Neural progenitor cell (in vitro differentiated cells): ENCODE results near the gene PACS1. TPM values are rescaled to one million over a fixed set of nuclear protein-coding genes. Genes with fewer than 3 reads are reported as not detected.

ENCODE experiments used
- DNase-seq: peaks from one replicate; pipeline ENCODE4 v3.0.0-alpha.2; 2016; ENCODE audit warnings: low spot score
- H2AFZ ChIP-seq: fragments of 200-600 bp; sonication (generic); replicated peaks from 2 replicates; pipeline ENCODE4 v1.6.1; 2016; ENCODE audit warnings: antibody characterized with exemption
- H3F3A ChIP-seq: fragments of 200-600 bp; sonication (generic); 2 replicates; pipeline ENCODE4 v1.6.1; 2016; ENCODE audit warnings: antibody characterized with exemption, low read depth
- H3K27ac ChIP-seq: fragments of 200-600 bp; sonication (generic); 2 replicates; pipeline ENCODE4 v1.5.1; 2016; ENCODE audit warnings: mild to moderate bottlenecking
- H3K27me3 ChIP-seq: fragments of 200-600 bp; sonication (generic); 2 replicates; pipeline ENCODE4 v1.6.1; 2016; ENCODE audit warnings: mild to moderate bottlenecking, moderate library complexity
- H3K36me3 ChIP-seq: fragments of 200-600 bp; sonication (generic); 2 replicates; pipeline ENCODE4 v1.5.1; 2016
- H3K4me1 ChIP-seq: fragments of 200-600 bp; sonication (generic); 2 replicates; pipeline ENCODE4 v1.6.1; 2016; ENCODE audit warnings: mixed run types
- H3K4me2 ChIP-seq: fragments of 200-600 bp; sonication (generic); 2 replicates; pipeline ENCODE4 v1.6.1; 2016
- H3K4me3 ChIP-seq: fragments of 200-600 bp; sonication (generic); 2 replicates; pipeline ENCODE4 v1.5.1; 2016
- H3K79me2 ChIP-seq: fragments of 200-600 bp; sonication (generic); 2 replicates; pipeline ENCODE4 v1.6.1; 2016; ENCODE audit warnings: low read depth
- H3K9ac ChIP-seq: fragments of 200-600 bp; sonication (generic); 2 replicates; pipeline ENCODE4 v1.6.1; 2016
- H3K9me3 ChIP-seq: fragments of 200-600 bp; sonication (generic); 2 replicates; pipeline ENCODE4 v1.5.1; 2016; ENCODE audit warnings: low read depth
- H4K20me1 ChIP-seq: fragments of 200-600 bp; sonication (generic); 2 replicates; pipeline ENCODE4 v1.6.1; 2016; ENCODE audit warnings: low read depth
- H3K27ac Mint-ChIP-seq: 3 replicates; pipeline ENCODE4 v1.8.0; 2021; ENCODE audit warnings: mixed read lengths
- H3K27me3 Mint-ChIP-seq: 2 replicates; pipeline ENCODE4 v1.8.0; 2022; ENCODE audit warnings: low read depth, mild to moderate bottlenecking, inconsistent platforms, moderate library complexity, mixed read lengths; ENCODE audit not compliant: insufficient read depth
- H3K36me3 Mint-ChIP-seq: 3 replicates; pipeline ENCODE4 v1.8.0; 2021; ENCODE audit warnings: mixed read lengths
- H3K4me1 Mint-ChIP-seq: 3 replicates; pipeline ENCODE4 v1.8.0; 2021; ENCODE audit warnings: mixed read lengths
- H3K4me3 Mint-ChIP-seq: 3 replicates; pipeline ENCODE4 v1.8.0; 2021; ENCODE audit warnings: mild to moderate bottlenecking, moderate library complexity, mixed read lengths
- H3K9me3 Mint-ChIP-seq: 3 replicates; pipeline ENCODE4 v1.8.0; 2020; ENCODE audit warnings: mixed read lengths
- CTCF ChIP-seq: fragments of 200-600 bp; sonication (generic); IDR thresholded peaks from 2 replicates; pipeline ENCODE4 v1.5.1; 2017; ENCODE audit warnings: antibody characterized with exemption, mild to moderate bottlenecking
- EZH2 ChIP-seq: fragments of 200-600 bp; sonication (generic); IDR thresholded peaks from 2 replicates; pipeline ENCODE4 v1.6.1; 2017; ENCODE audit warnings: antibody characterized with exemption, mild to moderate bottlenecking, moderate library complexity
- EZH2phosphoT487 ChIP-seq: fragments of 200-600 bp; sonication (generic); IDR thresholded peaks from 2 replicates; pipeline ENCODE4 v1.6.1; 2017; ENCODE audit warnings: antibody characterized with exemption
- total RNA-seq: library from RNA; depleted of rRNA; stranded (reverse); fragments of >200 nt; gene quantifications from 2 replicates; pipeline ENCODE4 v1.2.3, GENCODE V29; 2015; ENCODE audit warnings: low replicate concordance

PACS1 gene
- total RNA-seq, 1 donor from 2014 or later = 13.4 TPM

GRCh38 chr11:66293777-66294625 is 223.9 kb downstream of the PACS1 start:
- Mint-ChIP-seq H3K27ac (no peak overlapping the region), H3K27me3 (peaks cover 46% of the 10 kb centered on the region), H3K9me3 (peaks cover 5% of the 10 kb centered on the region), H3K4me3 (no peak overlapping the region), H3K36me3 (no peaks in the 10 kb centered on the region), H3K4me1 (peaks cover 38% of the 10 kb centered on the region)
- no peaks in the 10 kb centered on the region for H3K9me3 ChIP-seq
- H3K27ac ChIP-seq = no peak overlapping the region
- peaks cover 5% of the 10 kb centered on the region for H3K4me1 ChIP-seq
- peaks cover 25% of the 10 kb centered on the region for H3F3A ChIP-seq
- H3K4me3 ChIP-seq = no peak overlapping the region
- no peak overlapping the region for H3K9ac ChIP-seq
- TF ChIP-seq CTCF (no peak), EZH2phosphoT487 (no peak), EZH2 (no peak)
- peaks cover 49% of the 10 kb centered on the region for H3K27me3 ChIP-seq
- H3K4me2 ChIP-seq = no peak overlapping the region
- peaks cover 28% of the 10 kb centered on the region for H4K20me1 ChIP-seq
- H3K36me3 ChIP-seq = no peaks in the 10 kb centered on the region
- no peaks in the 10 kb centered on the region for H3K79me2 ChIP-seq
- DNase-seq = no peak
- no peak overlapping the region for H2AFZ ChIP-seq

Other genes with a start within 250 kb of the PACS1 start
- gene SNX32, start 236.3 kb upstream of the PACS1 start, total RNA-seq = 1.4 and 3.0 TPM in 2 replicates
- gene CFL1, start 212.1 kb upstream of the PACS1 start, total RNA-seq = 704 and 971 TPM in 2 replicates
- 36.8 and 42.4 TPM in 2 replicates for gene MUS81, start 209.8 kb upstream of the PACS1 start, total RNA-seq
- 9.2 and 25.1 TPM in 2 replicates for gene EFEMP2, start 197.5 kb upstream of the PACS1 start, total RNA-seq
- gene CTSW, start 190.4 kb upstream of the PACS1 start, total RNA-seq = not detected in 2 replicates
- 92.1 and 113 TPM in 2 replicates for gene FIBP, start 181.8 kb upstream of the PACS1 start, total RNA-seq
- gene CCDC85B, start 179.6 kb upstream of the PACS1 start, total RNA-seq = 3.9 and 23.1 TPM in 2 replicates
- gene FOSL1, start 169.9 kb upstream of the PACS1 start, total RNA-seq = not detected in 2 replicates
- gene C11orf68, start 151.2 kb upstream of the PACS1 start, total RNA-seq = 6.9 and 22.4 TPM in 2 replicates
- 51.0 and 74.8 TPM in 2 replicates for gene DRAP1, start 150.8 kb upstream of the PACS1 start, total RNA-seq
- 3.0 and 7.3 TPM in 2 replicates for gene TSGA10IP, start 124.8 kb upstream of the PACS1 start, total RNA-seq
- 8.6 and 39.5 TPM in 2 replicates for gene SART1, start 108.5 kb upstream of the PACS1 start, total RNA-seq
- gene EIF1AD, start 68.1 kb upstream of the PACS1 start, total RNA-seq = 22.2 and 26.3 TPM in 2 replicates
- 39.8 and 80.9 TPM in 2 replicates for gene BANF1, start 67.8 kb upstream of the PACS1 start, total RNA-seq
- gene CST6, start 58.3 kb upstream of the PACS1 start, total RNA-seq = 0.50 TPM in 1 of 2 replicates, not detected in the other
- gene CATSPER1, start 43.8 kb upstream of the PACS1 start, total RNA-seq = not detected in 2 replicates
- 8.5 and 35.9 TPM in 2 replicates for gene GAL3ST3, start 21.1 kb upstream of the PACS1 start, total RNA-seq
- 177 and 198 TPM in 2 replicates for gene SF3B2, start 17.9 kb upstream of the PACS1 start, total RNA-seq
- 10.6 and 38.2 TPM in 2 replicates for gene KLC2, start 187.4 kb downstream of the PACS1 start, total RNA-seq
- 54.0 and 85.5 TPM in 2 replicates for gene RAB1B, start 198.4 kb downstream of the PACS1 start, total RNA-seq
- gene CNIH2, start 207.9 kb downstream of the PACS1 start, total RNA-seq = 5.6 and 5.7 TPM in 2 replicates
- gene YIF1A, start 218.9 kb downstream of the PACS1 start, total RNA-seq = 19.0 and 41.0 TPM in 2 replicates
- gene TMEM151A, start 221.6 kb downstream of the PACS1 start, total RNA-seq = 0.03 TPM in 1 of 2 replicates, not detected in the other
- 0.62 and 0.99 TPM in 2 replicates for gene CD248, start 246.8 kb downstream of the PACS1 start, total RNA-seq